GM19397 (cell line): ENCODE measurements around the gene HOPX.
"Not testable (repeated sequence)": the region's sequence is repeated elsewhere in the genome, so short reads cannot be mapped to it uniquely, and the experiment has no call there.

Experiments
- ATAC-seq: cut with Tn5 transposase; IDR thresholded peaks from one replicate; pipeline ENCODE4 v1.9.1; 2021; ENCODE audit warnings: mild to moderate bottlenecking, moderate library complexity; ENCODE audit not compliant: unreplicated experiment

Gene HOPX, protein sequence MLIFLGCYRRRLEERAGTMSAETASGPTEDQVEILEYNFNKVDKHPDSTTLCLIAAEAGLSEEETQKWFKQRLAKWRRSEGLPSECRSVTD

DNA sequence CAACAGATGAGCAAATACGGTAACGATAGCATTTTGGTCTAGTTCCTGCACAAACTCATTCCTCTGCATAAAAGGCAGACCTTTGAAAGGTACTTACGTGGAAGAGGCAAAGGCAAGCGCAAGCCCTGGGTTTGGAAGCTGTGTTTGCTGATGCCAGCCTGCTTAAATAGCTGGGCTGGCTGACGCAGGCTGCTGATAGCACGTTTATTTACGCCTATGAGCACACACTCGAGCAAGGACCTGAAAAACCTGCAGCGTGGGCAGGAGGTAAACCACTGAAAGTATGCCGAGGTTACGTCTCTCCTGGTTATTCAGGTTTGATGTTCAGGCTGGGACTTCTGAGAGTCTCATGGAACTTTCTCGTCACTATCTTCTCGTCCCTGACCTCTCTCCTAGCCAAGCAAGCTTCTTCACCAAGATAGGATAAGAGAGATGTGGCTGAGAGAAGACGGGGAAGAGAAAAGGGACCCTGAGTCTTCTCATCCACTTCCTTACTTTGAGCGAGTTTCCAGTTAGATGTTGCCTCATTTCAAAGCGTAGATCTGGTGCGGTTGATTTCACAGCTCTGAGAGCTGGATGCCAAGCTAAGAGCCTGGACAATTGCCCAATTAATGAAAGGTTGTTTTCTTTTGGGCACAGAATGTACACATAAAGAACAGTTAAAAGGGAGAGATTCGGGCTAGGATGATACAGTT lies at the start of gene HOPX:
Gene HOPX, minus strand, starts transcription at position 139 of the 695 bp plus-strand sequence. CDS start 23,480 bp downstream, outside the sequence.
- ATAC-seq: no peak

DNA sequence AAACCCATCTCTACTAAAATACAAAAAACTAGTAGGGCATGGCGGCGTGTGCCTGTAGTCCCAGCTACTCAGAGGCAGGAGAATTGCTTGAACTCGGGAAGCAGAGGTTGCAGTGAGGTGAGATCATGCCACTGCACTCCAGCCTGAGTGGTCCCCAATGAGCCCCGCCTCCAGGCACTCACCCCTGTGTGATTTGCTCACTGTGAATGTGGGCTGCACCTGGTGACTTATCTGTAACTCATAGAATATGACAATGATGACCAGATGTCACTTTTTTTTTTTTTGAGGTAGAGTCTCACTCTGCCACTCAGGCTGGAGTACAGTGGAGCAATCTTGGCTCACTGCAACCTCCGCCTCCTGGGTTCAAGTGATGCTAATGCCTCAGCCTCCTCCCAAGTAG lies 49.0 kb upstream of the HOPX start:
- ATAC-seq: no peak

DNA sequence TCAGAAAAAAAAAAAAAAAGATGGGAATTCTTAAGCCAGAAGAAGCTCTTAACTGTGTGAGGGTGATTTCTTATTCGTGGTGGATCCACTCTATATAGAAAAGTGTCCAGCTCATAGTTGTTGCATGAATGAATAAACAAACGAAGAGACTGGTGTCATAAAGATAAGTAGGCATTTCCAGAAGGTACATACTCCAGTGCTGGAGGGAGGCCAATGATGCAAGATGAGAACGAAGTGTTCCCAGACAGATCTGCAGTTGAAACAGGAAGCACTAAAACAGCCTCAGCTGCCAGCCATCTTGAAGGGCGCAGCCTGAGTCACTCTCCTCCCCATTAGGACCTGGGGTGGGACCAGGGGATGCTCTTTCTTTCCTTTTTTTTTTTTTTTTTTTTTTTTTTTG lies 47.4 kb upstream of the HOPX start:
- ATAC-seq: no peak

DNA sequence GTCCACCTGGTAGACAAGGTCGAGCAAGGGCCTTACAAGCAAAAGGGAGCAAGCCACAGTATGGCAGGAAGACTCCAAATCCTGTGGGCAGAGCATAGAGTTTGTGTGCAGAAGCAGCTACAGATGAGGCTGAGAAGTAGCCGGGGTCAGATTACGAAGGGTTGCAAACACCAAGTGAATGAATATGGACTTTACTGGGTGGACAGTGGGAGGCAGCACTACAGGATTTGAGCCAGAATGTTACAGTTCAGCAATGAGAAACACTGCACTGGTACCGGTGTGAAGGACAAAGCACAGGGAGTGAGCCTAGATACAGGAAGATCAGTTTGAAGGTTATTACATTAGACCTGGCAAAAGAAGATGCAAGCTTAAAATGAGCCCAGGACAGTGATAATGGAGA lies 46.1 kb upstream of the HOPX start:
- ATAC-seq: no peak

DNA sequence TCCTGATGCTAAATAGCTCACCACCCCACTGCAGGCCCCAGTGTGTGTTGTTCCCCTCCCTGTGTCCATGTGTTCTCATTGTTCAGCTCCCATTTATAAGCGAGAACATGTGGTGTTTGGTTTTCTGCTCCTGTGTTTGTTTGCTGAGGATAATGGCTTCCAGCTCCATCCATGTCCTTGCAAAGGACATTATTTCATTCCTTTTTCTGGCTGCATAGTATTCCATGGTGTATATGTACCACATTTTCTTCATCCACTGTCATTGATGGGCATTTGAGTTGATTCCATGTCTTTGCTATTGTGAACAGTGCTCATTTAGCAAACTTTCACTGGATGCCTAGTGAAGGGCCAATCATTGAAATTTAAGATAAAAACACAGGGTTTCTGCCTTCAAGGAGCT lies 45.5 kb upstream of the HOPX start:
- ATAC-seq: not testable (repeated sequence)

DNA sequence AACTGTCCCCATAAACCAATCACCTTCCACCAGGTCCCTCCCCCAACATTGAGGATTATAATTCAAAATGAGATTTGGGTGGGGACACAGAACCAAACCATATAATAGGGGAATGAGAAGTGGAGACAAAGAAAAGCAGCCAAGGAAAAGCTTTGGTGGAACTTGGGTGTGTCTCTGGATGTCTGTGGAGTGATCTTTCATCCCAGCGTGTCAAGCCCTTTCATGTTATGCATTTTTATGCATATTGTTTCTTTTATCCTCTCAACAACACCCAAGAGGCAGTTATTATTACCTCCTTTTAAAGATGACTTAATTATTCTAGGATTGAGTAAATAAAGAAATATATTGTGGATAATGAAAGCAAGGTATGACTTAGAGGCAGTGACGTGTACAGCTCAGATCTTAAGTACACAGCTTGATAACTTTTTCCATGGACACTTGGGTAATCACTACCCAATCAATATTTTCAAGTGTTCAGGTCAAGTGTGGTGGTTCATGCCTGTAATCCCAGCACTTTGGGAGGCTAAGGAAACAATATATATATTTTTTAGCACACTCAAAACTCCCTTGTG lies 42.6 kb upstream of the HOPX start:
- ATAC-seq: no peak

DNA sequence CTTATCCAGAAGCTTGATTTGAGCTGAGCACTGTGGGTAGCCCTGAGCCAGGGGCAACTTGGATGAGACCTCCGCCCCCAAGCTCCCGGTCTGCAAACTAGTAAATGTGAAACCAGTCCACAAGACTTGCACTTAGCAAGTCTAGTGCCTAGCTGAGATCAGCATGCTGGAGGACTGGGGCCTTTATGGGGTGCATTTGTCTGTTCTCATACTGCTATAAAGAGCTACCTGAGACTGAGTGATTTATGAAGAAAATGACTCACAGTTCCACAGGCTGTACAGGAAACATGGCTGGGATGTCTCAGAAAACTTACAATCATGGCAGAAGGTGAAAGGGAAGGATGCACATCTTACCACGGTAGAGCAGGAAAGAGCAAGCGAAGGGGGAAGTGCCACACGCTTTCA lies 42.1 kb upstream of the HOPX start:
- ATAC-seq: no peak

DNA sequence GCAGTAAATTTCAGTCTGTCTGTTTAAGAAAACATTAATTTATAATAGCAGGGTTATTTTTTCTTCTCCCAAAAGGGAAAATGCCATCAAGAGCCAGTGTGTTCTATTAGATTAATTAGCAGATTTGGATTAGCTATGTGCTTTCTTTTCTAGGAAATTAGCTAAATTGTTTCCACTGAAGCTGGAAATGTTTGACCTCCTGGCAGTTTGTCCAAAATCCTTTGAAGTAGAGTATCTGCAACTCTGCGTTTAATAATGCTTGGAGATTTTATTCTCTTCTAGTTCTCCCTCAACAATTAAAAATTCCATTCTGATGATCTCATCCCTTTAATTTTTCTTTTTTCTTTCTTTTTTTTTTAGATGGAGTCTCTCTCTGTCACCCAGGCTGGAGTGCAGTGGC lies 27.1 kb upstream of the HOPX start:
- ATAC-seq: no peak

DNA sequence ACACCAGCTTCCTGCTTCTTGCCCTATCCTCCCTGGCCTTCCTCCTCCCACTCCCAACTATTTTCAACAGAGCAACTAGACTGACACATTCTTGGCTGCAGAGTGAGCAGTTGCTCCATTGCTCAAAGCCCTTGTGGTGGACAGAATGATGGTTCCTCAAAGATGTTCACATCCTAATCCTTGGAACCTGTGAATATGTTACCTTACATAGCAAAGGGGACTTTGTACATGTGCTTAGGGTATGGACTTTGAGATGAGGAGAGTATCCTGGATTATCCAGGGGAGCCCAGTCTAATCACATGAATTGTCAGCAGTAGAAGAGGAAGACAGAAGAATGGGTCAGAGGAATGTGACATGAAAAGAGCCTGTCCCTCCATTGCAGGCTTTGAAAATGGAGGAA lies 24.9 kb upstream of the HOPX start:
- ATAC-seq: no peak

DNA sequence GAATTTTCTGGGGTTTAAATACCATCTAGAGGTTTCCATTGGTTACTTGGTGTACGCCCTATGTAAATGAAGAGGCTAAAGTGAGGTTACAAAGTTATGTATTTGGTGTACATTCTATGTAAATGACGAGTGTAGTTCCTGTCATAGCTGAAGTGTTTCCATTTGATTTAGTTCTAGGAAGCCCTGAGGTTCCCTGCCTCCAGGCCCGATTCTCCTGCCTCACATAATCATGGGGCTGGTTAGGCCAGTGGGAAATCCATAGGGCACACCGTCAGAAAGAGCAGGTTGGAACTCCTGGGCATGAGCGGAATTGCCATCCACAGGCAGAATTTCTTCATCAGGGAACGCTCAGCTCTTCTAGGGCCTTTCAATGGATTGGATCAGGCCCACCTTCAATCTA lies 24.2 kb upstream of the HOPX start:
- ATAC-seq: no peak

DNA sequence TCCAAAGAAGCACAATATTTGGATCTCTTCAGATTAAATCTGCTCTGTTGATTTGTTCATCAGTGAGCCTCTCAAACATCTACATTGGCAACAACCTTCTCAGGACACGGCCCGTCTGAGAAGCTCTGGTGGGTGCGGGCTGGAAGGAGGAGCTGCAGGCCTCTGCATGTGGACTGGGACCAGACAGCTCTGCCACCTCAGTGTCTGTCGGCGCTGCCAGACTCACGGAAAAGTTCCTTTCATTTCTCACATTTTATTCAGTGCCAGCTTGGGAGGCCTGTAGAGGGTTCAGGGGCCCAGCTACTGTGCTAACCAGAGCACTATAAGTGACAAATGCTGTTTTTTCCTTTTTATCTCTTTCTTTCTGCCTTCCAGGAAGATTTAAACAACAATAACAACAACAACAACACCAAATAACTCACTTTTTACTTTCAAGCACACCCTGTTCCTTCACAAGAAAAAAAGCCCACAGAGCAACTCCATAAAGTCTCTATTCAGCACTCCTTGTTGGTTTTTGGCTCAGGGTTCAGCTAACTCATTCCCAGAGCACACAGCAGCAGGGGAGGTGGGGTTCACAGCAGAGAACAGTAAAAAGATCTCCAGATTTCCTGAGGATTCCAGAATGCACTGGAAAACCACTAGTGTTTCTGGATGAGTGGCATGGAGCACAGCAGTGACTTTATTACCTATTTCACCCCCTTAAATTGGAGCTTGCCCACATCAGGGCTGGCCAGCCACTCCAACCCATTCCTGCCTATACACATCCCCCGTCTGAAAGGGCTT lies 23.2 kb upstream of the HOPX start:
- no peak for ATAC-seq

DNA sequence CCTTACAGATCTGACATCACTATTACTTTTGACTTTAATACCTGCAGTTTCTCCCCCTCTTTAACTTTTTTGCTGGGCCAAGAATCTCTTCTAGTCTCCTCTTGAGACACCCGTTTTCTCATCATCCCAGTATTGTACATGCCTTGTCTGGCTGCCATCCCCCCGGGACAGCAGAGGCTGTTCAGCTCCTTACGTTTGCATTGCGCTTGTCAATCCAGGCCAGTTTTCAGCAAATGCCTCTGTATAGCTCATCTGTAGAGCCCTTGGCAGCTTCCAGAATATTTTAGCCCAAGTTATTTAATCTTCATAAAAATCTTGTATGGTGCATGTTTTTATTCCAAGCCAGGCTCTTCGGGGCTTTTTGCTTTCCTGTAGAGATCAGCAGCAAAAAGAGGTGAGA lies 22.3 kb upstream of the HOPX start:
- ATAC-seq: no peak

DNA sequence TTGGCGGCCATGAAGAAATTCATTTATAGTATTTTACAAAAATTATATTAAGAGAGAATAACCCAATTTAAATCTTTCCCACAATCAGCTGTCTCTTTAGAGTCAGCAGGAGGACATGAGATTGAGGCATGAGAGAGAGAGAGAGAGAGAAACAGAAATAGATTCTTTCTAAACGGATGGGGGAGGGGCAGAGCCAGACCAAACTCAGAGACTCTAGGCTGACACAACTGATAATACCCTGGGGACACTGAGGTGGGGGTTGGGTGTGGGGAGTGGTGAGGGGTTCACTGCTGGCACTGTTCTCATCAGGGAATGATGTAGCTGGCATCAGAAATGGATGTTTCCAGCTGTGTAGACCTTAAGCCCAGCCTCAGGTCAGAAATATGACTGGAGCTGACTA lies 20.5 kb upstream of the HOPX start:
- no peak for ATAC-seq

DNA sequence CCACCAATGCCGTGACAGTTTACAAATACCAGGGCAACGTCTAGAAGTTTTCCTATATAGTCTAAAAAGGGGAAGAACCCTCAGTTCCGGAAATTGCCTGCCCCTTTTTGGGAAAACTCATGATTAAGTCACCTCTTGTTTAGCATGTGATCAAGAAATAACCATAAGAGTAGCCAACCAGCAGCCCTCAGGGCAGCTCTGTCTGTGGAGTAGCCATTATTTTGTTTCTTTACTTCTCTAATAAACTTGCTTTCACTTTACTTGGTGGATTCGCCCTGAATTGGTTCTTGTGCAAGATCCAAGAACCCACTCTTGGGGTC lies 20.0 kb upstream of the HOPX start:
- no peak for ATAC-seq

DNA sequence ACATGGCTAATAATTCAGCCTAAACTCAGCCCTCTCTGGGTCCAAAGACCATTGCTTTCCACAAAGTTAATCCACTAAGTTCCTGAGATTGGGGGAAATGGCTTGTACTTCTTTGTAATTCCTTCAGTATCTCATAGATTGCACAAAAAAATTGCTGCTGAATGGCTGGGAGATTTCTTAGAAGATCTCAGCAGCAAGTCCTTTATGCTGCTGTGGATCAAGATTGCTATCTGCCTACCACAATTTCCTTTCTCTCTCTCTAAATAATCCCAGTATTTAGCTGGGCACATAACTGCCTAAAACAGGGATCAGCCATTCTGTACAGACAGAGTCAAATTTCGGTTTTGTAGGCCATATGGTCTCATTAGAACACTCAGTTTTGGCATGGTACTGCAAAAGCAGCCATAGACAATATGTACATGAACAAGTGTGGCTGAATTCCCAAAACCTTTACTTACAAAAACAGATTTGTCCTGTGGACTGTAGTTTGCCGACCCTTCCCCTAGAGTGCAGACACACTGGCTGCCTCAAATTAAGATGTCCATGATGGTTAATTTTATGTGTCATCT lies 18.5 kb upstream of the HOPX start:
- no peak for ATAC-seq

DNA sequence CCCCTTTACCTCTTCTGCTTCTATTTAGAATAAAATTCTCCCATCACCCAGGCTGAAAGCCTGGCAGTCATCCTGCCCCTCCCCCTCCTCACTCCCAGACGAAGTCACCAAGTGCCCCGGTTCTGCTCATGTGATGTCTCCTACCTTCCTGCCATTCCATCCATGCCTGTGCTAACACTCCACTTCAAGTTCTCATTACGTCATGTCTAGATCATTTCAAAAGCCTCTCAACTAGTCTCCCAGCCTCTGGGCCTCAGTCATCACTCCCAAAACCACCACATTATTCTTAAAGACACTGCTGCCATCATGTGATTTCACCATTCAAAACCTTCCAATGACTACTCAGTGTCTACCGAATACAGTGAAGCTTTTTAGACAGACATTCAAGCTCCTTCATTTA lies 17.2 kb upstream of the HOPX start:
- no peak for ATAC-seq

DNA sequence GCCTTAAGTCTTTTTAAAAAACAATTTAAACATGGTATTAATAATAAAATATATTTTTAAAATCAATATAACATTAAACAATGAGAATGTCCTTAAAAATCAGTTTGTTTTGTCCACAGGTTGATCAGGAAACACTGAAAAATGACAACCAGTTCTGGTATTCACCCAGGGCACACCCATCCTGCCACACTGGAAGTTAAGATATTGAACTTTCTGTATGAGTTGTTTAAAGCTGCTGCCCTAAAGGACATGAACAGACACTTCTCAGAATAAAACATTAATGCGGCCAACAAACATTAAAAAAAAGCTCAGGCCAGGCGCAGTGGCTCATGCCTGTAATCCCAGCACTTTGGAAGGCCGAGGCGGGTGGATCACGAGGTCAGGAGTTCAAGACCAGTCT lies 15.0 kb upstream of the HOPX start:
- no peak for ATAC-seq

DNA sequence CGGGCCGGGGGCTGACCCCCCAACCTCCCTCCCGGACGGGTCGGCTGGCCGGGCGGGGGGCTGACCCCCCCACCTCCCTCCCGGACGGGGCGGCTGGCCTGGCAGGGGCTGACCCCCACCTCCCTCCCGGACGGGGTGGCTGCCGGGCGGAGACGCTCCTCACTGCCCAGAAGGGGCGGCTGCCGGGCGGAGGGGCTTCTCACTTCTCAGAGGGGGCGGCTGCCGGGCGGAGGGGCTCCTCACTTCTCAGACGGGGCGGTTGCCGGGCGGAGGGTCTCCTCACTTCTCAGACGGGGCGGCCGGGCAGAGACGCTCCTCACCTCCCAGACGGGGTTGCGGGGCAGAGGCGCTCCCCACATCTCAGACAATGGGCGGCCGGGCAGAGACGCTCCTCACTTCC lies 12.4 kb upstream of the HOPX start:
- not testable (repeated sequence) for ATAC-seq

DNA sequence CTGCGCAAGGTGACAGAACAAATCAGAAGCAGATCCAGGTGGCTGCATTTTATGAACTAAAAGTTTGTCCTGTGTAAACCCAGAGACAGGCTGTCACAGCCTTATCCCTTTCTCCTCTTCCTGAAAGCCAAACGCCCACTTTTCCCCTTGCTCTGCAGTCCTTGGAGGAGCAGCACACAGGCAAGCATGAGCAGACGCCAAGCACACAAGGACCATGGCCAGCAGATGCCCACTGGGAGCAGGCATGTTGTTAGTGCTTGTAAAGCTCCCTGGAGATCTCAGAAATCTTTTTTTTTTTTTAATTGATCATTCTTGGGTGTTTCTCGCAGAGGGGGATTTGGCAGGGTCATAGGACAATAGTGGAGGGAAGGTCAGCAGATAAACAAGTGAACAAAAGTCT lies 11.5 kb upstream of the HOPX start:
- ATAC-seq: no peak

DNA sequence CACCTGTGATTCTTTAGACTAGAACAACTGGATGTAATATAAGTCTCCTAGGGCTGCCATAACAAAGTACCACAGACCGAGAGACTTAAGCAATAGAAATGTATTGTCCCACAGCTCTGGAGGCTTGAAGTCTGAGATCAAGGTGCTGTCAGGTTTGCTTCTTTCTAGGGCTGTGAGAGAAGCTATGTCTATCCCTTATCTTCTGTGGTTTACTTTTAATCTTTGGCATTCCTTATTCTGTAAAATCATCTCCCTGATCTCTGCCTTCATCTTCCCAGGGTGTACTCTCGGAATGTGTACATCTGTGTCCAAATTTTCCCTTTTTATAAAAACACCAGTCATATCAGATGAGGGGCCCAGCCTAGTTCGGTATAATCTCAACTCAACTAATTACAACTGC lies 10.3 kb upstream of the HOPX start:
- ATAC-seq: no peak

DNA sequence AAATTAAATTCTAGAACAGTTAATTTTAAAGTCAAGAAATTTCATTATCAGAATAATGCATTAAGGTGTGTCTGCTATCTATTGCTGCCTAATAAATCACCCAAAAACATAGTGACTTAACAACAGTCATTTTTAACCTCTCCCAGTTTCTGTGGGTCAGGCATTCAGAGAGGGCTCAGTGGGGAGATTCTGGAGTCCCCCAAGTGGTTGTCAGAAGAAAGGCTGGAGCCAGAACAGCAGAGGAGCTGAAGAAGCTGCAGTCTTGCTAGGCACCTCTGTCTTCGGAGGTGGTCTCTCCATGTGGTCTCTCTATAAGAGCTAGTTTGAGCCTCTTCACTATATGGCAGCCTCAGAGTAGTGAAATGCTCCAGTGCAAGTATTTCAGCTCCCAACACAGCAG lies 9.3 kb upstream of the HOPX start:
- no peak for ATAC-seq
